Osteoblast (primary cell): ENCODE measurements around the gene PARL. TPM values are rescaled to one million over a fixed set of nuclear protein-coding genes. Genes with fewer than 3 reads are reported as not detected.

Experiments used
- DNase-seq: peaks from one replicate; pipeline ENCODE4 v3.0.0; 2011; ENCODE audit warnings: low spot score, mixed read lengths; ENCODE audit not compliant: insufficient read length; ENCODE audit errors: missing footprints
- H2AFZ ChIP-seq: 2 replicates; pipeline ENCODE4 v1.6.0; 2011; ENCODE audit warnings: mild to moderate bottlenecking, low read length
- H3K27ac ChIP-seq: 2 replicates; pipeline ENCODE4 v1.5.1; 2011; ENCODE audit warnings: mild to moderate bottlenecking, low read depth, low read length, moderate library complexity
- H3K27me3 ChIP-seq: 2 replicates; pipeline ENCODE4 v1.6.0; 2012; ENCODE audit warnings: mild to moderate bottlenecking, control low read depth, inconsistent platforms, low read length, moderate library complexity; ENCODE audit not compliant: insufficient read depth
- H3K36me3 ChIP-seq: 2 replicates; pipeline ENCODE4 v1.5.1; 2011; ENCODE audit warnings: mild to moderate bottlenecking, low read length, control low read depth, moderate library complexity; ENCODE audit not compliant: insufficient read depth
- H3K4me1 ChIP-seq: 2 replicates; pipeline ENCODE4 v1.5.1; 2011; ENCODE audit warnings: mild to moderate bottlenecking, low read length, control low read depth, moderate library complexity; ENCODE audit not compliant: insufficient read depth
- H3K4me2 ChIP-seq: 2 replicates; pipeline ENCODE4 v1.6.0; 2011; ENCODE audit warnings: mild to moderate bottlenecking, low read length; ENCODE audit not compliant: insufficient read depth
- H3K4me3 ChIP-seq: fragments of 200-600 bp; sonication (generic); 3 replicates; pipeline ENCODE4 v1.5.1; 2012; ENCODE audit warnings: mild to moderate bottlenecking, low read length, inconsistent platforms; ENCODE audit not compliant: insufficient read depth
- H3K79me2 ChIP-seq: 2 replicates; pipeline ENCODE4 v1.6.0; 2012; ENCODE audit warnings: mild to moderate bottlenecking, low read length, control low read depth, inconsistent platforms; ENCODE audit not compliant: insufficient read depth
- H3K9me3 ChIP-seq: 2 replicates; pipeline ENCODE4 v1.5.1; 2011; ENCODE audit warnings: low read depth, low read length, control low read depth
- H4K20me1 ChIP-seq: 2 replicates; pipeline ENCODE4 v1.6.0; 2012; ENCODE audit warnings: mild to moderate bottlenecking, low read length, control low read depth; ENCODE audit not compliant: insufficient read depth
- total RNA-seq: library from RNA; depleted of rRNA; stranded (reverse); fragments of >200 nt; gene quantifications from 2 replicates; pipeline ENCODE4 v1.2.3, GENCODE V29; 2012
- TF ChIP-seq, protein P1 (sequence below): IDR thresholded peaks from 2 replicates; pipeline ENCODE4 v1.5.1; 2011; ENCODE audit warnings: mild to moderate bottlenecking, low read depth, low read length, moderate library complexity; ENCODE audit errors: extremely low read depth

The PARL gene
- total RNA-seq, 1 donor = 34.0 TPM

- TF ChIP-seq, protein P1, sequence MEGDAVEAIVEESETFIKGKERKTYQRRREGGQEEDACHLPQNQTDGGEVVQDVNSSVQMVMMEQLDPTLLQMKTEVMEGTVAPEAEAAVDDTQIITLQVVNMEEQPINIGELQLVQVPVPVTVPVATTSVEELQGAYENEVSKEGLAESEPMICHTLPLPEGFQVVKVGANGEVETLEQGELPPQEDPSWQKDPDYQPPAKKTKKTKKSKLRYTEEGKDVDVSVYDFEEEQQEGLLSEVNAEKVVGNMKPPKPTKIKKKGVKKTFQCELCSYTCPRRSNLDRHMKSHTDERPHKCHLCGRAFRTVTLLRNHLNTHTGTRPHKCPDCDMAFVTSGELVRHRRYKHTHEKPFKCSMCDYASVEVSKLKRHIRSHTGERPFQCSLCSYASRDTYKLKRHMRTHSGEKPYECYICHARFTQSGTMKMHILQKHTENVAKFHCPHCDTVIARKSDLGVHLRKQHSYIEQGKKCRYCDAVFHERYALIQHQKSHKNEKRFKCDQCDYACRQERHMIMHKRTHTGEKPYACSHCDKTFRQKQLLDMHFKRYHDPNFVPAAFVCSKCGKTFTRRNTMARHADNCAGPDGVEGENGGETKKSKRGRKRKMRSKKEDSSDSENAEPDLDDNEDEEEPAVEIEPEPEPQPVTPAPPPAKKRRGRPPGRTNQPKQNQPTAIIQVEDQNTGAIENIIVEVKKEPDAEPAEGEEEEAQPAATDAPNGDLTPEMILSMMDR = no peak
- no peaks in the 10 kb centered on the region for H3K9me3 ChIP-seq
- H3K79me2 ChIP-seq = peaks cover 61% of the 10 kb centered on the region
- H3K4me2 ChIP-seq = no peak overlapping the region
- H4K20me1 ChIP-seq = peaks cover 37% of the 10 kb centered on the region
- H2AFZ ChIP-seq = no peak overlapping the region
- no peak overlapping the region for H3K4me3 ChIP-seq
- no peaks in the 10 kb centered on the region for H3K4me1 ChIP-seq
- no peak overlapping the region for H3K27ac ChIP-seq
- H3K27me3 ChIP-seq = no peaks in the 10 kb centered on the region
- no peak for DNase-seq
- H3K36me3 ChIP-seq = peaks cover 26% of the 10 kb centered on the region
Measured at GRCh38 chr3:183868796-183869195, 15.9 kb downstream of the PARL start.

- Histone ChIP-seq H3K79me2 (peaks cover 5% of the 10 kb centered on the region), H3K27me3 (no peaks in the 10 kb centered on the region), H3K4me1 (peaks cover 4% of the 10 kb centered on the region), H3K4me3 (no peak overlapping the region), H3K27ac (no peak overlapping the region), H3K9me3 (no peaks in the 10 kb centered on the region), H3K36me3 (peaks cover 62% of the 10 kb centered on the region), H4K20me1 (peaks cover 11% of the 10 kb centered on the region), H2AFZ (no peak overlapping the region), H3K4me2 (no peak overlapping the region)
- TF ChIP-seq, protein P1 = no peak
- DNase-seq = no peak
Measured at GRCh38 chr3:183862610-183863009, 22.1 kb downstream of the PARL start.

DNA sequence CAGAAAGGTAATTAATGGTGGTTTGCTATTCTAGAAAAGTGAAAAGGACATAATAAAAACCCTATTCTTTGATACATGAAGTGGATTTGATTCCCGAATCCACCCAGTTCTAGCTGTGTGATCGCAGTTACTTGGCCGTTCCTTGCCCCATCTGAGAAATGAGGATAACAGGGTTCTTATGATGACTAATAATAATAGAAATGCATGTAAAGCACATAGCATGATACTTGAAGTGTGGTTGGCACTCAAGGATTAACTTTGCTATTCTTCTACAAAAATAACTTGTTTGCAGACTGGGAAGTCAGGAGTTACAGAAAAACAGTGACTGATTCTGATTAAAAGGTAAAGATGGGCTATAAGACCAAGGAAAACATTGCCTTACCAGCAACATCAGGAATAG is 26.8 kb downstream of the PARL start:
- H4K20me1 ChIP-seq = peaks cover 8% of the 10 kb centered on the region
- no peaks in the 10 kb centered on the region for H3K9me3 ChIP-seq
- no peaks in the 10 kb centered on the region for H3K27me3 ChIP-seq
- no peak for DNase-seq
- H2AFZ ChIP-seq = no peak overlapping the region
- H3K4me1 ChIP-seq = peaks cover 4% of the 10 kb centered on the region
- no peak overlapping the region for H3K4me2 ChIP-seq
- peak overlapping the region; percentile 2 for H3K27ac ChIP-seq
- H3K36me3 ChIP-seq = peaks cover 44% of the 10 kb centered on the region
- TF ChIP-seq, protein P1 = no peak
- H3K79me2 ChIP-seq = no peaks in the 10 kb centered on the region
- no peak overlapping the region for H3K4me3 ChIP-seq

DNA sequence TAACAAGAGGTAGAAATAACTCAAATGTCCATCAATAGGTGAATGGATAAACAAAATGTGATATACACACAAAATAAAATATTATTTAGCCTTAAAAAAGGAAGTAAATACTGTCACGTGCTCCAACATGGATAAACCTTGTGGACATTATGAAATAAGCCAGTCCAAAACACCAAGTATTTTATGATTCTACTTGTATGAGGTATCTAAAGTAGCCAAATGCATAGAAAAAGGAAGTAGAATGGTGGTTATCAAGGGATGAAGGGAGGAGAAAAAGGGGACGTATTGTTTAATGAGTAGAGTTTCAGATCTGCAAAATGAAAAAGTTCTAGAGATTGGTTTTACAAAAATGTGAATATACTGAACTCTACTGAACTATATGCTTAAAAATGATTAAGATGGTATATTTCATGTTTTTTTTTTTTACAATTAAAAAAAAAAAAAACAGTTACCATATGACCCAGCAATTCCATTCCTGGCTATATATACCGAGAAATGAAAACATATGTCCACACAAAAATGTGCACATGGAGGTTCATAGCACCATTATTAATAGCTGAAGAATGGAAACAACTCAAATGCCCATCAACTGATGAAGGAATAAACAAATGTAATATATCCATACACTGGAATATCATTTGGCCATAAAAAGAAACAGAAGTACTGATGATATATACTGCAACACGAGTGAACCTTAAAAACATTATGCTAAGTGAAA is 30.2 kb downstream of the PARL start:
- no peak for DNase-seq
- Histone ChIP-seq H3K27ac (no peak overlapping the region), H3K4me3 (no peak overlapping the region), H2AFZ (no peak overlapping the region), H3K4me1 (peaks cover 4% of the 10 kb centered on the region), H3K27me3 (no peaks in the 10 kb centered on the region), H4K20me1 (peaks cover 11% of the 10 kb centered on the region), H3K9me3 (no peaks in the 10 kb centered on the region), H3K4me2 (no peak overlapping the region), H3K79me2 (peaks cover 6% of the 10 kb centered on the region), H3K36me3 (peaks cover 25% of the 10 kb centered on the region)
- TF ChIP-seq, protein P1 = no peak
